ENCODE measurements around the gene SLC9A9. TPM values are rescaled to one million over a fixed set of nuclear protein-coding genes. Genes with fewer than 3 reads are reported as not detected.

SLC9A9 gene
- total RNA-seq, 1 donor from 2014 or later, result 14.6 TPM

DNA sequence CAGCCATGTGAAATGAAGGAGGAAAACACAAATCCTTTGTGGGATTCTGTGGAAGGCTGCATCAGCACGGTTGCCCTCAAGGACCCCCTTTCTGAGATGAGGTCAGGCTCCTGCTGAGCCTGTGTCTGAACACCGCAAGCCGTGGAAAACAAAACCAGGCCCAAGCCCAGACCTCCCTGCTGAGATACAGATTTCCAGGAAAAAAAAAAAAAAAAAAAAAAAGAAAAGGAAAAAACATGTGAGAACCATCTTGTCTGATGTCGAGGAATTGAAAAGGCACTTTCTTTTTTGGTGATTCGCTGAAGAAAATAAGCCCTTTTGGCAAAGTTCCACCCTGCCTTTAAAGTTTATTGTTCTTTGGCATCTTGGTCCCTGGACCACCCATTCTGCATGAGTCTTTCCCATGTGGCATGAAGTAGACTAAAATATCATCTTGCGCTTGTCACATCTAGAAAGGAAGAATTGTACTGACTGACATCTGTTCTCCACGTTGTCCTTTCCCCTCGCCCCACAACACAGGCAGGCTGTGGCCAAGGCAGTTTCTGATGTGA, 611.1 kb downstream of the SLC9A9 start:
- ATAC-seq, result no peak

DNA sequence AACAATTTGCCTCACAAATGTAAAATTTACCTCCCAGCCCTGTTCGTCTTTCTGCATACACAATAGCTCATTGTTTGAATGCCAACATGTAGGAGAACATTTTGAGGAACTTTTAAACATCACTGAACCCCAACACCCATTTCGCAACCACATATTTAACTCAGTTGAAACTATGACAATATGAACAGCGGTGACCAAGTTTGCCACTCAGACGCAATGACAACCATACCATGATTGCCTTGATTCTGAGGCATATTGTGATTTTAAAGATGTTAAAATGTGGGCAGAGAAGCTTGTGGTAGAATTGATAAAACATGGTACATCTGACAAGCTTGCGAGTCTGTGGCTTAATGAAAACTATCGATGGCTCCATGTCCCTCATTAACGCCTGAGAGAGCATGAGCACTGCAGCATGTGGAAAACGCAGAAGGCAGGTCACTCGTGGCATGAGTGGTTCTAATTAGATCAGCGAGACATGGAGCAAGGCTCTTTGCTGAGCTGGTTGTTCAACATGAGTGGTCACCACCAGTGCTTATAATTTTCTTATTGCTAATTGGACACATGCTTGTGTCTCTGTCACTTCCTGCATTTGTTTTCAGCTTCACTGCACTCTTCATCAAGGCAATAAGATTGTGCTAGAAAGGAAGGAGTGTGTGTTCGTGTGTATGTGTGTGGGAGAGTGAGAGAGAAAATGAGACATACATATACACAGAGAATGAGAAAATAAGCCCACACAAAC, 611.9 kb downstream of the SLC9A9 start:
- ATAC-seq, result no peak

DNA sequence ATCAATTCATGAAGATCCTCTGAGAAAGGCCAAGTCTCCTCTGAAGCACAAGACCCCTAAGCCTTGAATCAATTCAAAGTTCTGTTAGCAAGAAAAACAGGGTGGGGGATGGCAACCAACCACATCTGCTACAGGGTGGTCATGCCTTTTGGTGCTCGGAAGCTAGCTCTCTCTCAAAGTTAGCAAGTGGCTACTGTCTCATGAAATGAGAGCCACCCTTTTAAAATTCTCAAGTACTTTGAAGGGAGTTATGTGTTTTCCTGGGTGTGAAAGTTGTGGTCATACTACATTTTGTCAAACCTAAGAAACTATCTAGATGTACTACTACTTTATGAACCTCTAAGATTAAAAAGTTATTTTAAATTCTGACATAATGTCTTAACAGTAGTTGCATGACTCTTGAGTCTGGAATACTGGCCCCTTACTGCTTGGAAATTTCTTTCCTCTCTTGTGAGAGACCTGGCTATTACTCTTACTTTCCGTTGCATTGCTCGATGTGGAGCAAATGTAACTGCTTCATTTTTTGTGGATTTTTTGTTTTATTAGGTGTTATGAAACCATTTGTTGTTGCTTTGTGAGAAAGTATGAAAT, 612.6 kb downstream of the SLC9A9 start:
- ATAC-seq, result no peak

DNA sequence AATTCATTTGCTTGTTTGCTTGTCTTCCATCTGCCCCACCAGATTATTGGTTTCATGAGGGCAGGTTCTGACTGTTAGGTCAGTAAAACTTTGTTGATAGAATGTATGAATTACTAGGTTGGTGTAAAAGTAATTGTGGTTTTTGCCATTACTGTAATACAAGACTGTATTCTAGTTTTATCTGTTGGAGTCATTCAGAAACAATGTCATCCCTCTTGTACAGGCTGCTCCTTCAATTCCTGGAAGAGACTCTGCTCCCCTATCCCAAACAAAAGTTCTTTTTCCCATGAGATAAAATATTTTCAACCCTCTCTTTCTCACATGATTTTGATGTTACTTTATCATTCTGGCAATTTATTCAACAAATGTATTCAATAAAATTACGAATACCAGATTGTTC, 613.7 kb downstream of the SLC9A9 start:
- no peak for ATAC-seq

DNA sequence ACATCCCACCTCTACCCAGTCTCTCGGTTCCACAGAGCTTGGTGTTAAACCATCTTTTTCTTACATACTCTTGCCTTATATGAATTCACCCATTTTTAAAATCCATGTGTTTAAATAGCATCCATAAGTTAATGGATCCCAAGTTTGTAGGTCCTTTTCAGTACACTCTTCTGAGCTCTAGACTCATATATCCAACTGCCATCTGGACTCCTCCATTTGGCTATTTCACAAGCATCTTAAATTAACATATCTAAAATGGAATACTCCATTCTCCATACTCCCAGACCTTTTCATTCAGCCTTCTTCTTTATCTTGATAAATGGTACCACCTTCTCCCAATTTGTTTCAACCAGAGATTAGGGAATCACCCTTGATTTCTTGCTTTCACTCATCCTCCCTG, 615.3 kb downstream of the SLC9A9 start:
- ATAC-seq, result no peak

DNA sequence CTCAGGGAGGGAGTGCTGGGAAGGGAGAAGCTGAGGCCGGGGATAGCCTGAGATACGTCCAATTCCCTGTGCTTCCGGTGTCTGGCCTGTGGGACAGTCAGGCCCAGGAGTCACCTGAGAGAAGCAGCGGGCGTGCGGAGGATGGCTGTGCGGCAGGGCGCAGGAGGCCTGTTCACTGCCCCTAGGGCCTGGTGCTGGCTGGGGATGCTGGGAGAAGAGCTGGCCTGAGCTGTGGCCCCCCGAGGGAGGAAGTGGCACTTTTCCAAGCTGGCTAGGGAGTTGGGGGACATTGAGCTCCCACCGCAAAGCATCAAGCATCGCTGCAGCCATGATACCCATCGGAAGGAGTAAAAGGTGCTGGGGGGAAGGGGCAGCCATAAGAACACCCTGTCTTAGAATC, 619.9 kb downstream of the SLC9A9 start:
- ATAC-seq, result no peak

DNA sequence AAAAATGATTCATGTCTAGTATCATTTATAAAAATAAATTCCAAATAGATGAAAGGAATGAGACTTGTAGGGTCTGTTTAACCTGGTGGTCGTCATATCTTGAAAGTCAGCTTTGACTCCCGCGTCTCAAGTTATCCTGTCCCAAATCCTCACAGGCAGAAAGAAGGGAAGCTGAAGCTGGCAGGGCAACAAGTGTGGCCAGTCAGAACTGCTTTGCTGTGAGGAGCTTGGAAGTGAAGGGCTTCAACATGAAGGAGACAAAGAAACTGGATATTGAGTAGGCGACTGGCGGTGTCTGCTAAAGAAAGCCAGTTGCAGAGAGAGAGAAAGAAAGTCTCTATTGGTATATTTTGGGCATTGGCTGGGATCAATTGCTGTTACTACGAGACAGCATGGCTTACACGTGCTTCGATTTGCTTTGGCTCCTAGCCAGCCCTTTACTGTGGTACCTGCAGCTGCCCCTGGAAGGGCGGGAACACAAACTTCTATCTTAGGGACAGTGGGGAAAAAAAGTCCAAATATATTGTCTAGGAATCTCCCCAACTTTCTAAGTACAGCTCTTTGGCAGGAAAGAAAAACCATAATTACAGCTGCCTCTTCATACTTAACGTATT, 621.5 kb downstream of the SLC9A9 start:
- no peak for ATAC-seq

DNA sequence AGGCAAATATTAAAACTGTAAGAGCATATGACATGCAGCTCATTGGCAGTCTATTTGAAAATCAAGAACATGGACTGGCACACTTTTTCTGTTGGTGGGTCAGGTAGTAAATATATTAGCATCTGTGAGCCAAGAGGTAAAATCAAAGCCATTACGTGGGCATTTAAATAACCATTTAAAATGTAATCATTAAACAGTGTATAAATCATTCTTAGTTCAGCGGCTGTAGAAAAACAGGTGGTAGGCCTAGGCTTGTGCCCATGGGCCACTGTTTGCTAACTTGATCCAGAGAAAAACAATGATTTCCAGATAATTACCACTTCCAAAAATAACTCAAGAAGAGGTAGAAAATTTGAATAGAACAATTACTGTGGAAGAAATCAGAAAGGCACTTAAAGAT, 623.6 kb downstream of the SLC9A9 start:
- no peak for ATAC-seq

DNA sequence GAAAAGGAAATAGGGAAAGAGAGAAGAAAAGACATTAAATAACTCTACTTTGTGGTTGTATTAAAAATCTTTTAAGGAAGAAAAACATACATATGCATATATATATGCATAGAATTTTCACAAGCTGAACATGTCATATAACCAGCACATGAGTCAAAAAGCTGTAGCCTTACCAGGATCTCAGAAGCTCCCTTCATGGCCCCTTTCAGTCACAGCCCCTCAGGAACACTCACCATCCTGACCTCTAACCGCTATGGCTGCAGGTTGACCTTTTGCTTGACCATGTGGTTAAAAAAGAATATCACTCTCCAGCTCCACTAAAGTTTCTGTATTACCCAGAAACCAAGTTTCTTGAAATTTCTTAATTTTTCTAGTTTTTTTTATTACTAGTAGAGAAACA, 625.3 kb downstream of the SLC9A9 start:
- ATAC-seq, result no peak

DNA sequence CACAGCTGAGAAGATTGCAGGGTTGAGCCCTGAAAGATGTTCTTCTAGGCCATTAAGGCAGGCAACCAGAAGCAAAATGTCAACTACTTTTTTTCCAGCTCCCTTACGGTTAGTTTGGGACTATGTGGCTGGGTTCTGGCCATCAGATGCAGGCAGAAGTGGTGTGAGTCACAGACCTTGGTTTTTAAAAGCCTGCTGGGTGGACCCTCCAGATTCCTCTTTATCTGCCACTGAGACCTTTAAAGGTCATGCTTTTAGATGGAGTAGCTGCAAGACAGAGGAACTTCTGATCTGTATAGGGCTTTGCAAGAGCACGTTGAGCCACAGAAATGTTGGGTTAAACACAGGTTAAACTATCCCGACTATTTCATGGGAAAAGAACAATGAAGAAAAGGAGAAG, 625.8 kb downstream of the SLC9A9 start:
- ATAC-seq, result no peak

DNA sequence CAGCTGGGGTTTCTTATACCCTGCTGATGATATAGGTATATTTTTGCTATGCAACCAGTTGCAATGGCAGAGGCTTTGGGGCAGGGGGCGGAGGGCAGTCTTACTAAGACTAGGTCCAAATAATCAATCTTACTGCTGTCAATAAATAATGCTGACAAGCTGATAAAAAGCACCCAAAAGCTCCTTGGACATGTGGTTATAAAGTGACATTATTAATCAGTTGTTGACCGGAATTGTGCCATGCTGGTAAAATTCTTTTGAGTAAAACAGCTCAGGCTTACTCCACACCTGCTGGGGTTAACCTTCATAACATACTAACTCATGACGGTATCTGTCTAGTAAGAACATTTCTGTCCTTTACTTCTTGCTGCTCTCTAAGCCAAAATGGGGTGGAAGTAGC, 626.8 kb downstream of the SLC9A9 start:
- ATAC-seq, result no peak

DNA sequence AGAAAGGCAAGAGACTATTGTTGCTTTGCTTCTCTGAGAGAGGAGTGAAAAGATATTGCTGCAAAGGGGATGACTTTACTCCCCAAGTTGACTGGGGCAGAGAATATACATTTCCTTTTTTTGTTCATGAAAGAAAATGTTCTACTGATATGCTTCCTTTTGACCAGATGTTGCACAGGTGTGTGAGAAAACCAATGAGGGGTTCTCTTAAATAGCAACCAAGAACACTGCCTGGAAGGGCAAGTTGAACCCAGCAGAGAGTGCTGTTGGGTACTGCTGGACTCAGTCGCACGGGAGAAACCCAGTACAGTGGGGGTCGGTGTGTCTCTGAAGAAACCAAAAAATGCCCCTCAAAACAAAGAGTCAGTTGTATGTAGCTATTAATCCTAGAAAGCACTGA, 627.5 kb downstream of the SLC9A9 start:
- ATAC-seq, result no peak

DNA sequence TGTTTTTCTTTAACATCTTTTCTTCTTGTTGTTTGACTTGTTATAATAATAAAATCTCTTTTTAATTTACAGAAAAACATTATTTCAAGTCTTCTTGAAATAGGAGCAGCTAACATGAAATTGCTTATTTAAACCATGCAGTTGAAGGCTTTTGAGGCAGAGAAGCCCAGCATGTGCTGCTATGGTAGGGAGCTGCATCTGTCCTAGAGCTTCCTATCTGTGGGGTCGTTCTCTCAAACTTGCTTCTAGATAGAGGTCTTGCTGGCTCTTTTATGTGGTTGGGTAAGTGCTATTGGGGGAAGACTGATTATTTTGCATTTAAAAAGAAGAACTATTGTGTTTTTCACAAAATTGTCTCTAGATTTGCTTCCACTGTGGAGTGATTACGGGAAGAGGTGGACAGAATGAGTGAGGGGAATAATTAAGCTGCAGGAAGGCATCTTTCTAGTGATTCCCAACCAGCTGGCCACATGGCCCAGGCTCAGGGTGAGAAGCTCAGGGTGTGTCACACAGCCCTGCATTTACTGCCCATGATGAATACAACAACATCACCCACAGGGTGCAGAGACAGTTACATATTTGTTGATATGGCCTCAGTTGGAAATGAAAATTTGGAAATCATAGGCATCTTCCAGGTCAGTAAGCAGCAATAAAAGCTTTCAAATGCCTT, 630.0 kb downstream of the SLC9A9 start:
- ATAC-seq, result no peak

DNA sequence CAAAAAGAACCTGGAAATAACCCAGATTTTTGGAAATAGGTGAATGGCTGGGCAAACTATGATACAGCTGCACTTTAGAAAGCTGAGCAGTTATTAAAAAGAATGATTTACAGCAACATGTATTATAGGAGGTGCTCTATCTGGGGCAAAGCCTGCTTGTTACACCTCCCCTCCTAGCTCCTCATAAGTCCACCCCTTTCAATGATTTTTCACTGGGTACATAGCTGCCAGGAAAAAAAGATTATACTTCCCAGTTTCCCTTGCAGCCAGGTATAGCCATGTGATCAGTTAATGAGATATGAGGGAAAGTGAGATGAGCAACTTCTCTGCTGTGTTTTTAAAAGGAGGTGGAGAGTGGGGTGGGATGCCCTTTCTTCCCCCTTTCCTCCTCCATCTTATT, 631.0 kb downstream of the SLC9A9 start:
- no peak for ATAC-seq

DNA sequence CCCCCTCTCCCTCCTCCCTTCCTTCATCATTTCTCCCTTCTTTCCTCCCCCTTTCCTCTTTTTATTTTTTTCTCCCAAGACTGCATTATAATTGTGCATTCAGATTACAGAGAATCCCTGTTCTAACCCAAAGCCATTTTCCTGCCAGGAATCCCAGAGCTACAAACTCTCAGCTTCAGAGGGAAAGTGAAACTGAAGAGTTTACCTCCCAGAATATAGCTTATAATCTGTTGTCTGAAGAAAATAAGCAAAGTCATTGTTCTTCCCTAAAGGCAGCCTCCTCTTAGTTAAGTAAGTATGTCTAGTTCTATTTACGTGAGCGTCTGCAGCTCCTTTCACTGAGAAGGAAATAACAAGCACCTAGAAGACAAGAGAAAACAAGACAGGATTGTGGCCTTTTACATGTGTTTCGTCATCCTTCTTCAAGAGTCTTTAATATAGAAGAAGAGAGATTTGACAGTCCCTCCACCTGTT, 631.5 kb downstream of the SLC9A9 start:
- ATAC-seq, result no peak

Other genes starting within 250 kb of the SLC9A9 start
- gene DIPK2A, start 123.4 kb upstream of the SLC9A9 start, total RNA-seq, result 15.8 TPM